Activated T-helper 1 cell treated with anti-CD3 and anti-CD28 coated beads, Interleukin-2, amount 50 U/mL, for 16 hours (primary cell): ENCODE results near the gene RPL22.
A peak's percentile ranks its signal among the peaks of the same experiment; 100 is the strongest.

Experiments
- DNase-seq, 2 donors: peaks; one replicate each; pipeline ENCODE4 v3.0.0-alpha.2; 2020; ENCODE audit warnings: low read depth in 1 of 2, low spot score in 1 of 2

Gene RPL22

DNA sequence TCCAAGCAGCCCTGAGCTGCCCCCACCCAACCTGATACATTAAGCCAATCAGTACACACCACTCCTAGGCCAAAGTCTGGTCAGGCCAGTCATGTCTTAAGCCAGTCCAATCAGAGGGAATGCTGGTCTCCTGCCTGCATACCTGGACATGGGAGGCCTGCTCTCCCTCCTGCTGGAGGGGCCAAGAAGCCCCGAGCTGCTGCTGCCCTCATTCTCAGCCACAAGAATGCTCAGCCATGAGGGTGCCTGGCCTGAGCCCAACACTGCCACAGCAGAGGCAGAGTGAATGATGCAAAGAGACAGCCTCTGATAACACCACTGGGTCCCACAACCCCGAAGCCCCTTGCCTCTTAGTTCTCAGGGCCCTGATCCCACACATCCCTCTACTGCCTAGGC lies 42.3 kb downstream of the RPL22 start:
- no peak for DNase-seq

DNA sequence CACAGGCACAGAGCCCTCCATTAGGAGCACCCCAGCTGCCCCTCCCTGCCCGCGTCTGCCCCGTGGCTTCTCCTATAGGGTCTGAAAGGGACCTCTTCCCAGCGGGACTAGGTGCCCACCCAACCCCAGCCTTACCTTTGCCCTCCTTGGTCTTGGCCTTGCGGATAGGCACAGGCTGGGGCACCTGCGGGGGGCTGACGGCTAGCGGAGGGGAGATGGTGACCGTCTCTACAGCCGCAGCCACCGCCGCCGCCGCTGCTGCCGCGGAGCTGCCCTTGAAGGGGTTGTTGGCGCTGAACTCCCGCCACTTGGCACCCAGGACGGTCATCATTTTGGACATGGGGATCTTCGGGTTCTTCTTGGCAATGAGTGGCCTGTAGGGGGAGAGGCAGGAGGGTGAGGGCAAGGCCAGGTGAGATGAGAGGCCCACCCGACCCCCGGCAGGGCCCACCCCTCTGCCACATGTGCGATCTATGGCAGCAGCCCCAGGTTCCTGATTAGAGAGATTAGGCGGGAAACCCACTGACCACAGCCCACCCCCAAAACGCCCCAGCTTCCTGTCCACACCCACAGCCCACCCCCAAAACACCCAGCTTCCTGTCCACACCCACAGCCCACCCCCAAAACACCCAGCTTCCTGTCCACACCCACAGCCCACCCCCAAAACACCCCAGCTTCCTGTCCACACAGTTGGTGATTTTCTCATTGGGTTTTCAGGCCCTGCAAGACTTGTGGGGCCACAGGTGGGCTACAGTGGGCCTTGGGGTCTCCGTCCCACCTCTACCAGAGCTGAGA lies 44.7 kb downstream of the RPL22 start:
- DNase-seq: no peak

DNA sequence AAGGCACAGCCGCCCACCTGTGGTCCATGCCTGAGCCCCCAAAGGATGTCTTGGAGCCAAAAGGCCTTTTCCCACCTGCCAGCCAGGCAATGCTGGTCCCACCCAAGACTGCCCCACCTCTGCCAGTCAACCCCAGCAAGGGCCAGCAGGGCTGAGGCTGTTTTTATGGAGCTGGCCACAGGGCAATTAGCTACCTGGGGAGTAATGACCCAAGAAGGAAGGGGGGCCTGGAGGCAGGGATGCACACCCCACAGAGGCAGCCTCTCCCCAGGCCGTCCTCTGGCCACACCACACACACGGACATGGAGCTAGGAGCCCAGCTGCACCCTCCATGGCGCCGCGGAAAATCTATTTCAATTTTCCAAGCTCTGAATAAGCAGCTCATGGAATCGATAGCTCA lies 46.5 kb downstream of the RPL22 start:
- DNase-seq: no peak

- no peak for DNase-seq
These were observed 47.2 kb downstream of the RPL22 start for GRCh38 chr1:6152181-6152580.

GRCh38 chr1:6151291-6151822 lies 48.0 kb downstream of the RPL22 start:
- DNase-seq: no peak

DNA sequence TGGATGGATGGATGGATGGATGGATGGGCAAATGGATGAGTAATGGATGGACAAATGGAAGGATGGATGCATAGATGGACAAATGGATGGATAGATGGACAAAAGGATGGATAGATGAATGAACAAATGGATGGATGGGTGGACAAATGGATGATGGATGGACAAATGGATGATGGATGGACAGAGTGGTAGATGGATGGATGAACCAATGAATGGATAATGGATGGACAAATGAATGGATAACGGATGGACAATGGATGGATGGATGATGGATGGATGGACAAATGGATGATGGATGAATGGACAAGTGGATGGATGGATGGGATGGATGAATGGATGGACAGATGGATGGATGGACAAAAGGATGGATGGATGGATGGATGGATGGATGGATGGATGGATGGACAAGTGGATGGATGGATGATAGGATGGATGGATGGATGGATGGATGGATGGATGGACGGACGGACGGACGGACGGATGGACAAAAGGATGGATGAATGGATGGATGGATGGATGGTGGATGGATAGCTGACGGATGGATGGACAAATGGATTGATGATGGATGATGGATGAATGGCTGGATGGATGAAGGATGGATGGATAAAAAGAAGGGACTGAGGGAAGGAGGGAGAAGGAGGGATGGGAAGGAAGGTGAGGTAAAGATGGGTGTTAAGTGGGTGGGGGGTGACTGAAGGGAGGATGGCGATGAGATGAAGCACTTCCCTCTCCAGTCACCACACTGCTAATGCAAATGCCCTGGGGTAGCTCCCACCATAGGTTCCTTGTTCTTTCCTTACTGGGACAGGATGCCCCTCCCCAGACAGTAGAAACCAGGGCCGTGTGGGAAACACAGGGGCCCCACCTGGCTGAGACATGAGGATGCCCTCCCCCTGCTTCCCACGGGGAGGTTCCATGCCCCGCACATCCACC lies 49.1 kb downstream of the RPL22 start:
- DNase-seq: no peak

DNA sequence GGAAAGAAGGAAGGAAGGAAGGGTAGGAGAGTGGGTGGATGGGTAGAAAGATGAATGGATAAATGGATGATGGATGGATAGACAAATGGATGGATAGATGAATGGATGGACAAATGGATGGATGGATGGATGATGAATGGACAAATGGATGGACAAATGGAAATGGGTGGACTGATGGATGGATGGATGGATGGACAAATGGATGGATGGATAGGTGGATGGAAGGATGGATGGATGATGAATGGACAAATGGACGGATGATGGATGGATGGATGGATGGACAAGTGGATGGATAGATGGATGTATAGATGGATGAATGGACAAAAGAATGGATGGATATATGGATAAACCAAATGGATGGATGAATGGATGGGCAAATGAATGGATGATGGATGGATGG lies 49.8 kb downstream of the RPL22 start:
- DNase-seq: no peak

GRCh38 chr1:6148497-6149241 lies 50.7 kb downstream of the RPL22 start:
- DNase-seq: peak; percentile 14 to 49

GRCh38 chr1:6145864-6146410 lies 53.5 kb downstream of the RPL22 start:
- DNase-seq: no peak

DNA sequence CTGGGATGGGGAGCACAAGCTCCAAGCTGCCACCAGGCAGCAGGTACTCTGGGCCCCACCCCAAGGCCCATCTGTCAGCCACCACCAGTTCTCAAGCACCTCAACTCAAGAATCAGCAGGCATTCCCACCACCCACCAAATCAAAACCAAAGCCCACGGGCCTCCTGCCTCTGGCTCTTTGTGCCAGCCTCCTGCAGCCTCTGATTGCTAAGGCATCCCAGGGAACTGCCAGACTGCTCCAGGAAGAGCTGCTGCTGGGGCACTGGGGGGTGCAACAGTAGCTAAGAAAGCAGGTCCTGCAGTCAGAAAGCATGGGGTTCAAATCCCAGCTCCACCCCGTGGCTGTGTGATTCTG lies 54.0 kb downstream of the RPL22 start:
- no peak for DNase-seq

- no peak for DNase-seq
These were observed 54.6 kb downstream of the RPL22 start for GRCh38 chr1:6144647-6145395.

- no peak for DNase-seq
These were observed 55.2 kb downstream of the RPL22 start for GRCh38 chr1:6144175-6144574.

DNA sequence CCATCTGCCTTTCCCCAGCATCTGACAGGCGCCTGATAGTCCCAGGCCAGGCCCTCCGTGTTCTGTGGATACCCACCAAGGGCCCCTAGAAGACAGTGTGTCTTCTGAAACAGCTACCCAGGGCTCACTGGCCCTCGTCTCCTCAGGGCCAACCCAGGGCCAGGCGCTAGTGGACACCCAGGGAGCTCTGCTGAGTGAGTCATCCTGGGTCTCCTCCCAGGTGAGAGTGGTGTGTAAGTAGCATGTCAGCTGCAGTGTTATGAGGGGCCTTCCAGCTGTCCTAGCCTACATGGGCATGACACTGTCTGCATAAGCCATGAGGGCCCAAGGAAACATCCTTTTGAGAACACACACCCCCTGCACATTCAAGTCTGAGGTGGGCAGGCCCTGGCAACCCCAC lies 56.0 kb downstream of the RPL22 start:
- DNase-seq: no peak

- no peak for DNase-seq
These were observed 56.7 kb downstream of the RPL22 start for GRCh38 chr1:6142734-6143133.

GRCh38 chr1:6142036-6142621 lies 57.3 kb downstream of the RPL22 start:
- no peak for DNase-seq

- no peak for DNase-seq
These were observed 57.8 kb downstream of the RPL22 start for GRCh38 chr1:6141592-6141991.

DNA sequence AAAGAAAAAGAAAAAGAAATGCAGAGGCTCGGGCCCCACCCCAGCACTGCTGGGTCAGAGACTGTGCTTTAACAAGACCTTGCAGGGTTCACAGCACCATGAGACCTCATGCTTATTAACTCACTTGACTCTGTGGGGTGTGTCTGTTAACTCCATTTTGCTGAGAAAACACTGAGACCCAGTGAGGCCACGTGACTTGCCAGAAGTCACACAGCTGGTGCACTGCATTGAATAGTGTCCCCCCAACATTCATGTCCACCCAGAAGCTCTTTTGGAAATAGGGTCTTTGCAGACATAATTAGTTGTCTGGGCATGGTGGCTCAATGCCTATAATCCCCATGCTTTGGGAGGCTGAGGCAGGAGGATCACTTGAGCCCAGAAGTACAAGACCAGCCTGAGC lies 59.0 kb downstream of the RPL22 start:
- DNase-seq: no peak

GRCh38 chr1:6137758-6138157 lies 61.6 kb downstream of the RPL22 start:
- DNase-seq: no peak

DNA sequence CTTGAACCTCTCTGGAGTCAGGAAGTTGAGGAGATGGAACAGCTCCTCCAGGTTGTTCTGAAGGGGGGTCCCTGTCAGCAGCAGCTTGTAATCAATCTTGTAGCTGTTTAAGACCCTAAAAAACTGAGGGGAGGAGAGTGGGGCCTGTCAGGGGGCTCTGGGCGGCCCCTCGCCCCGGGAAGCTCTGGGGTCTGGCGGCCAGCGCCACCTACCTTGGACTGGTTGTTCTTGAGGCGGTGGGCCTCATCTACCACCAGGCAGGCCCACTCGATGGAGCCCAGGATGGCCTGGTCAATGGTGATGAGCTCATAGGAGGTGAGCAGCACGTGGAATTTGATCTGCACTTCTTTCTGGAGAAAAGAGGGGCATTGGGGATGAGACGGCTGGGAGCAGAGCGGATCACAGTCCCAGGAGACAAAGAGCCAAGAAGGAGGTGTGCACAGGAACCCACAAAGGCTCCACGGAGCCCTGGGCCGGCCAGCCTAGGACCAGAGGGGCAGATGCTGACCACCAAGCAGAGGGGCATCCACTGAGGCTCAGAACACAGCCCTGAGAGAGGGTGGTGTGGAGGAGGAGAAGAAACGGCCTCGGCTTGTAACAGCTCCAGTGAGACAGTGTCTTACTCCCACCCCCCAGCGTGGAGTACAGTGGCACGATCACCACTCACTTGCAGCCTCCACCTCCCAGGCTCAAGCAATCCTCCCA lies 62.7 kb downstream of the RPL22 start:
- no peak for DNase-seq
